DMS53 treated with DMSO at 0.1 percent for 48 hours (cell line): ENCODE measurements around the gene TTLL12.

Experiments
- DNase-seq: peaks from one replicate; lab custom pipeline; 2025; ENCODE audit not compliant: unreplicated experiment; lab: John Stamatoyannopoulos, UW

The TTLL12 gene

GRCh38 chr22:43131773-43132501 lies 55.0 kb downstream of the TTLL12 start:
- DNase-seq = no peak

GRCh38 chr22:43129426-43130425 lies 57.2 kb downstream of the TTLL12 start:
- DNase-seq = no peak

- peak; percentile 37 for DNase-seq
These were observed 58.0 kb downstream of the TTLL12 start for GRCh38 chr22:43128928-43129424.

GRCh38 chr22:43128116-43128515 lies 58.8 kb downstream of the TTLL12 start:
- DNase-seq = no peak

GRCh38 chr22:43127166-43127908 lies 59.6 kb downstream of the TTLL12 start:
- no peak for DNase-seq

- no peak for DNase-seq
These were observed 60.3 kb downstream of the TTLL12 start for GRCh38 chr22:43126501-43127165.

GRCh38 chr22:43118953-43119458 lies 67.9 kb downstream of the TTLL12 start:
- no peak for DNase-seq

- no peak for DNase-seq
These were observed 68.7 kb downstream of the TTLL12 start for GRCh38 chr22:43118024-43118849.

- DNase-seq = no peak
These were observed 70.0 kb downstream of the TTLL12 start for GRCh38 chr22:43116932-43117331.
